IMR-90 (cell line): Measurements from ENCODE around the gene IL1RAP. TPM values are rescaled to one million over a fixed set of nuclear protein-coding genes. Genes with fewer than 3 reads are reported as not detected.

Experiments
- ATAC-seq: fragments of 200-7000 bp; cut with Tn5 transposase; 2 replicates; pipeline ENCODE4 v1.9.1; 2020; ENCODE audit warnings: low read depth, mild to moderate bottlenecking, moderate library complexity
- BruUV-seq: library from RNA; stranded (reverse); fragments of 400-500 nt; replicated peaks from 2 replicates; lab custom pipeline; 2021; lab: Mats Ljungman, UMichigan
- CTCF ChIA-PET: fragments of 300-600 bp; formaldehyde crosslinking; extraction: SDS; loops from one replicate; lab custom pipeline; 2021; ENCODE audit warnings: antibody characterized with exemption; lab: Yijun Ruan, JAX
- POLR2A ChIA-PET: fragments of 300-600 bp; sonication (Branson Sonifier 250); formaldehyde crosslinking; loops from one replicate; lab custom pipeline; 2022; ENCODE audit warnings: antibody characterized with exemption; ENCODE audit not compliant: unreplicated experiment; lab: Charles Lee
- DNase-seq: peaks from one replicate; pipeline ENCODE4 v3.0.0; 2013
- H2AFZ ChIP-seq: replicated peaks from 2 replicates; pipeline ENCODE3; 2013; ENCODE audit warnings: low read length, mild to moderate bottlenecking; ENCODE audit not compliant: poor library complexity
- H2AK5ac ChIP-seq: 2 replicates; pipeline ENCODE4 v1.6.1; 2013; ENCODE audit warnings: low read depth, low read length, inconsistent platforms
- H2AK9ac ChIP-seq: replicated peaks from 2 replicates; pipeline ENCODE3; 2013; ENCODE audit warnings: mild to moderate bottlenecking, low read depth, low read length, moderate library complexity; ENCODE audit not compliant: poor library complexity
- H2BK120ac ChIP-seq: 2 replicates; pipeline ENCODE4 v1.6.1; 2013; ENCODE audit warnings: low read depth, low read length, inconsistent platforms
- H2BK15ac ChIP-seq: 3 replicates; pipeline ENCODE4 v1.6.1; 2013; ENCODE audit warnings: low read depth, low read length, inconsistent platforms
- H2BK20ac ChIP-seq: 2 replicates; pipeline ENCODE4 v1.6.1; 2013; ENCODE audit warnings: low read depth, mild to moderate bottlenecking, inconsistent platforms, low read length, moderate library complexity
- H2BK5ac ChIP-seq: 2 replicates; pipeline ENCODE4 v1.6.1; 2013; ENCODE audit warnings: mild to moderate bottlenecking, low read depth, low read length, inconsistent platforms; ENCODE audit not compliant: poor library complexity, severe bottlenecking
- H3K14ac ChIP-seq: replicated peaks from 2 replicates; pipeline ENCODE4 v1.6.1; 2013; ENCODE audit warnings: low read depth, low read length, inconsistent platforms
- H3K18ac ChIP-seq: 2 replicates; pipeline ENCODE4 v1.6.1; 2013; ENCODE audit warnings: low read depth, low read length, control low read depth
- H3K23ac ChIP-seq: 2 replicates; pipeline ENCODE4 v1.6.1; 2013; ENCODE audit warnings: low read depth, low read length, inconsistent platforms
- H3K27ac ChIP-seq: 2 replicates; pipeline ENCODE4 v1.5.1; 2013; ENCODE audit warnings: mild to moderate bottlenecking, control low read depth, low read length; ENCODE audit not compliant: insufficient read depth
- H3K27me3 ChIP-seq: 2 replicates; pipeline ENCODE4 v1.6.1; 2013; ENCODE audit warnings: low read length; ENCODE audit not compliant: control insufficient read depth, insufficient read depth
- H3K36me3 ChIP-seq: 2 replicates; pipeline ENCODE4 v1.6.1; 2013; ENCODE audit warnings: low read length, mixed read lengths; ENCODE audit not compliant: control insufficient read depth, insufficient read depth
- H3K4ac ChIP-seq: 2 replicates; pipeline ENCODE4 v1.6.1; 2013; ENCODE audit warnings: low read depth, low read length, inconsistent platforms
- H3K4me1 ChIP-seq: 2 replicates; pipeline ENCODE4 v1.6.1; 2013; ENCODE audit warnings: low read length, mixed read lengths; ENCODE audit not compliant: control insufficient read depth, insufficient read depth
- H3K4me2 ChIP-seq: 2 replicates; pipeline ENCODE4 v1.6.1; 2013; ENCODE audit warnings: low read depth, mild to moderate bottlenecking, control low read depth, low read length, moderate library complexity
- H3K4me3 ChIP-seq: 2 replicates; pipeline ENCODE4 v1.5.1; 2013; ENCODE audit warnings: low read depth, mild to moderate bottlenecking, control low read depth, low read length, moderate library complexity; ENCODE audit not compliant: insufficient read depth
- H3K56ac ChIP-seq: 2 replicates; pipeline ENCODE4 v1.6.1; 2013; ENCODE audit warnings: low read length, inconsistent platforms; ENCODE audit not compliant: insufficient read depth; ENCODE audit errors: extremely low read depth
- H3K79me1 ChIP-seq, 2 experiments: 2 replicates each; pipeline ENCODE4 v1.6.1; 2013; ENCODE audit warnings: low read length in 2 of 2, inconsistent platforms in 1 of 2, low read depth in 1 of 2
- H3K9ac ChIP-seq: 2 replicates; pipeline ENCODE4 v1.6.1; 2013; ENCODE audit warnings: low read depth, low read length, control low read depth
- H3K9me1 ChIP-seq: 2 replicates; pipeline ENCODE4 v1.6.1; 2013; ENCODE audit warnings: low read length, inconsistent platforms; ENCODE audit not compliant: insufficient read depth
- H3K9me3 ChIP-seq: 2 replicates; pipeline ENCODE4 v1.6.1; 2013; ENCODE audit warnings: low read length; ENCODE audit not compliant: control insufficient read depth, insufficient read depth
- H4K20me1 ChIP-seq: 2 replicates; pipeline ENCODE4 v1.6.1; 2013; ENCODE audit warnings: low read length, inconsistent platforms; ENCODE audit not compliant: insufficient read depth
- H4K5ac ChIP-seq: 2 replicates; pipeline ENCODE4 v1.6.1; 2013; ENCODE audit warnings: mild to moderate bottlenecking, low read depth, low read length, control low read depth
- H4K8ac ChIP-seq, 2 experiments: 2 replicates each; pipeline ENCODE4 v1.6.1; 2013; ENCODE audit warnings: low read depth in 2 of 2, low read length in 2 of 2, control low read depth in 1 of 2, inconsistent platforms in 1 of 2
- H4K91ac ChIP-seq: 2 replicates; pipeline ENCODE4 v1.6.1; 2013; ENCODE audit warnings: low read depth, low read length, inconsistent platforms; ENCODE audit not compliant: insufficient read depth
- BHLHE40 ChIP-seq: fragments of 150-350 bp; IDR thresholded peaks from 2 replicates; pipeline ENCODE4 v1.6.1; 2016; ENCODE audit warnings: mild to moderate bottlenecking, low read depth, low read length
- CEBPB ChIP-seq: IDR thresholded peaks from 2 replicates; pipeline ENCODE4 v1.6.1; 2012; ENCODE audit warnings: low read depth, low read length, improper control_type of control experiment
- CHD1 ChIP-seq: IDR thresholded peaks from 2 replicates; pipeline ENCODE4 v1.6.1; 2012; ENCODE audit warnings: low read depth, low read length, improper control_type of control experiment
- FOS ChIP-seq: fragments of 150-350 bp; IDR thresholded peaks from 2 replicates; pipeline ENCODE4 v1.6.1; 2016; ENCODE audit warnings: low read depth, low read length
- MAFK ChIP-seq: IDR thresholded peaks from 2 replicates; pipeline ENCODE4 v1.6.1; 2012; ENCODE audit warnings: low read depth, low read length, improper control_type of control experiment
- MAZ ChIP-seq: IDR thresholded peaks from 2 replicates; pipeline ENCODE4 v1.6.1; 2012; ENCODE audit warnings: low read depth, mild to moderate bottlenecking, low read length, improper control_type of control experiment, moderate library complexity, borderline replicate concordance
- MXI1 ChIP-seq: IDR thresholded peaks from 2 replicates; pipeline ENCODE4 v1.6.1; 2012; ENCODE audit warnings: low read depth, mild to moderate bottlenecking, low read length, moderate library complexity, borderline replicate concordance
- NFE2L2 ChIP-seq: fragments of 150-350 bp; IDR thresholded peaks from 2 replicates; pipeline ENCODE4 v1.6.1; 2016; ENCODE audit warnings: low read depth, mild to moderate bottlenecking, low read length
- POLR2A ChIP-seq: IDR thresholded peaks from 2 replicates; pipeline ENCODE4 v1.6.1; 2012; ENCODE audit warnings: mild to moderate bottlenecking, low read depth, low read length
- RAD21 ChIP-seq: IDR thresholded peaks from 2 replicates; pipeline ENCODE4 v1.6.1; 2012; ENCODE audit warnings: low read length, improper control_type of control experiment
- RCOR1 ChIP-seq: IDR thresholded peaks from 2 replicates; pipeline ENCODE4 v1.6.1; 2012; ENCODE audit warnings: mild to moderate bottlenecking, low read length, improper control_type of control experiment; ENCODE audit not compliant: insufficient replicate concordance
- RFX5 ChIP-seq: IDR thresholded peaks from 2 replicates; pipeline ENCODE4 v1.8.0; 2012; ENCODE audit warnings: low read depth, mild to moderate bottlenecking, low read length, moderate library complexity
- SMC3 ChIP-seq: fragments of 150-350 bp; IDR thresholded peaks from 2 replicates; pipeline ENCODE4 v1.6.1; 2016; ENCODE audit warnings: low read depth, mild to moderate bottlenecking, antibody characterized with exemption, low read length, moderate library complexity
- WGBS, 2 experiments: methylation state at CpG; one replicate each; pipeline versions ENCODE4 v1.1.5 to v1.1.7; 2013; ENCODE audit warnings: missing lambda C conversion rate in 2 of 2; ENCODE audit not compliant: insufficient read length in 1 of 2; ENCODE audit errors: extremely low coverage in 2 of 2; 5-methylcytosine and 5-hydroxymethylcytosine counted together
- dilution Hi-C: fragments of 300-500 bp; cut with HindIII; formaldehyde crosslinking; loops from one replicate; pipeline ENCODE4 v1.14.3; 2018; ENCODE audit warnings: low sequenced_read_pairs; ENCODE audit not compliant: unreplicated experiment
- in situ Hi-C: fragments of 300-500 bp; cut with MboI; formaldehyde crosslinking; loops from 3 replicates; pipeline ENCODE4 v1.14.3; 2019; ENCODE audit warnings: low sequenced_read_pairs, inconsistent platforms, mixed read lengths
- intact Hi-C: fragments of 100-400 bp; cut with micrococcal nuclease; formaldehyde crosslinking; loops from 2 replicates; pipeline ENCODE4 v1.10.0; 2022
- polyA plus RNA-seq, 3 experiments: library from polyadenylated mRNA; depleted of rRNA; stranded (reverse); fragments of >200 nt; gene quantifications; 2 replicates each; pipeline ENCODE4 v1.2.3, GENCODE V29; 2012; ENCODE audit warnings: low replicate concordance in 1 of 3
- total RNA-seq: library from RNA; depleted of rRNA; stranded (reverse); fragments of >200 nt; gene quantifications from 2 replicates; pipeline ENCODE4 v1.2.3, GENCODE V29; 2012
- TF ChIP-seq, protein P1 (sequence below): fragments of 150-350 bp; IDR thresholded peaks from 2 replicates; pipeline ENCODE4 v1.6.1; 2017; ENCODE audit warnings: mild to moderate bottlenecking, antibody characterized with exemption, low read length, low read depth
- TF ChIP-seq, protein P2 (sequence below): fragments of 150-350 bp; IDR thresholded peaks from 2 replicates; pipeline ENCODE4 v1.6.1; 2016; ENCODE audit warnings: low read depth, mild to moderate bottlenecking, low read length, moderate library complexity, borderline replicate concordance
- TF ChIP-seq, protein P3 (sequence below): conservative IDR thresholded peaks from 2 replicates; pipeline ENCODE4 v1.5.1; 2012; ENCODE audit warnings: mild to moderate bottlenecking, low read depth, low read length, improper control_type of control experiment

IL1RAP gene
- total and polyA plus RNA-seq, 2 of the 4 experiments (the other 2 are of a cell fraction) = 8.3 to 11.3 TPM

DNA sequence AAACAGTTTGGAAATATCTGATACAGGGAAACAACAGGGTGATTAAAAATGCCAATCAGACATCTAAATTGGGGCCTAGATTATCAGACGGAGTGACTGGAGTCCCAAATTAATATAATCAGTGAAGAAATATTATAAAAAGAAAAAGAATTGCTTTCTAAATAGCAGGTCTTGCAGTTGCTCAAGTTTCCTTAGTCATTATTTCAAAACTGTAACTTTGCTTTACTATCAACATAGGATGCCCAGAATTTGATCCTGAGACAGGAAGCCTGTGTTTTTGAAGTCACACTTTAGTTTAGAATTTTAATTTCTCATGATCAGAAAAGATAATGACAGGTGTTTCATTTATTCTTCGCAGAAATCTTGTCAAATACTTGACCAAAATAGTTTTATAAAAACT, 105.9 kb downstream of the IL1RAP start:
- TF ChIP-seq, protein P1, sequence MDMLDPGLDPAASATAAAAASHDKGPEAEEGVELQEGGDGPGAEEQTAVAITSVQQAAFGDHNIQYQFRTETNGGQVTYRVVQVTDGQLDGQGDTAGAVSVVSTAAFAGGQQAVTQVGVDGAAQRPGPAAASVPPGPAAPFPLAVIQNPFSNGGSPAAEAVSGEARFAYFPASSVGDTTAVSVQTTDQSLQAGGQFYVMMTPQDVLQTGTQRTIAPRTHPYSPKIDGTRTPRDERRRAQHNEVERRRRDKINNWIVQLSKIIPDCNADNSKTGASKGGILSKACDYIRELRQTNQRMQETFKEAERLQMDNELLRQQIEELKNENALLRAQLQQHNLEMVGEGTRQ = no peak
- no peak for TF ChIP-seq POLR2A
- TF ChIP-seq FOS = no peak
- no peak for TF ChIP-seq NFE2L2
- no peak for TF ChIP-seq SMC3
- TF ChIP-seq RFX5 = no peak
- TF ChIP-seq CEBPB = no peak
- TF ChIP-seq, protein P2, sequence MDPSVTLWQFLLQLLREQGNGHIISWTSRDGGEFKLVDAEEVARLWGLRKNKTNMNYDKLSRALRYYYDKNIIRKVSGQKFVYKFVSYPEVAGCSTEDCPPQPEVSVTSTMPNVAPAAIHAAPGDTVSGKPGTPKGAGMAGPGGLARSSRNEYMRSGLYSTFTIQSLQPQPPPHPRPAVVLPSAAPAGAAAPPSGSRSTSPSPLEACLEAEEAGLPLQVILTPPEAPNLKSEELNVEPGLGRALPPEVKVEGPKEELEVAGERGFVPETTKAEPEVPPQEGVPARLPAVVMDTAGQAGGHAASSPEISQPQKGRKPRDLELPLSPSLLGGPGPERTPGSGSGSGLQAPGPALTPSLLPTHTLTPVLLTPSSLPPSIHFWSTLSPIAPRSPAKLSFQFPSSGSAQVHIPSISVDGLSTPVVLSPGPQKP = no peak
- TF ChIP-seq BHLHE40 = no peak
- no peak for TF ChIP-seq CHD1
- TF ChIP-seq, protein P3, sequence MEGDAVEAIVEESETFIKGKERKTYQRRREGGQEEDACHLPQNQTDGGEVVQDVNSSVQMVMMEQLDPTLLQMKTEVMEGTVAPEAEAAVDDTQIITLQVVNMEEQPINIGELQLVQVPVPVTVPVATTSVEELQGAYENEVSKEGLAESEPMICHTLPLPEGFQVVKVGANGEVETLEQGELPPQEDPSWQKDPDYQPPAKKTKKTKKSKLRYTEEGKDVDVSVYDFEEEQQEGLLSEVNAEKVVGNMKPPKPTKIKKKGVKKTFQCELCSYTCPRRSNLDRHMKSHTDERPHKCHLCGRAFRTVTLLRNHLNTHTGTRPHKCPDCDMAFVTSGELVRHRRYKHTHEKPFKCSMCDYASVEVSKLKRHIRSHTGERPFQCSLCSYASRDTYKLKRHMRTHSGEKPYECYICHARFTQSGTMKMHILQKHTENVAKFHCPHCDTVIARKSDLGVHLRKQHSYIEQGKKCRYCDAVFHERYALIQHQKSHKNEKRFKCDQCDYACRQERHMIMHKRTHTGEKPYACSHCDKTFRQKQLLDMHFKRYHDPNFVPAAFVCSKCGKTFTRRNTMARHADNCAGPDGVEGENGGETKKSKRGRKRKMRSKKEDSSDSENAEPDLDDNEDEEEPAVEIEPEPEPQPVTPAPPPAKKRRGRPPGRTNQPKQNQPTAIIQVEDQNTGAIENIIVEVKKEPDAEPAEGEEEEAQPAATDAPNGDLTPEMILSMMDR = no peak
- TF ChIP-seq RAD21 = no peak
- no peak for TF ChIP-seq RCOR1
- no peak for TF ChIP-seq MAFK
- TF ChIP-seq MXI1 = no peak
- no peak for TF ChIP-seq MAZ
- Histone ChIP-seq H3K9me1 (no peaks in the 10 kb centered on the region), H2AFZ (no peak overlapping the region), H2BK15ac (no peak overlapping the region), H2BK5ac (no peak overlapping the region), H3K9me3 (no peaks in the 10 kb centered on the region), H2AK5ac (no peak overlapping the region), H3K4ac (no peak overlapping the region), H3K56ac (no peak overlapping the region), H3K18ac (no peak overlapping the region), H3K4me2 (no peak overlapping the region), H3K9ac (no peak overlapping the region), H3K79me1 (no peaks in the 10 kb centered on the region), H3K4me3 (no peak overlapping the region), H2AK9ac (no peak overlapping the region), H4K20me1 (no peaks in the 10 kb centered on the region), H4K5ac (no peak overlapping the region), H4K8ac (no peak overlapping the region), H3K27ac (no peak overlapping the region), H2BK120ac (no peak overlapping the region), H3K4me1 (peaks cover 4% of the 10 kb centered on the region), H3K14ac (no peak overlapping the region), H3K27me3 (no peaks in the 10 kb centered on the region), H4K91ac (no peak overlapping the region), H3K36me3 (peaks cover 4% of the 10 kb centered on the region), H3K23ac (no peak overlapping the region), H2BK20ac (no peak overlapping the region)
- BruUV-seq = no TSS peak
- no CpG with 5 or more reads among the region's 2 CpGs for WGBS, 2 experiments
- intact Hi-C loops (no loop called here), dilution Hi-C loops (no loop called here), in situ Hi-C loops (no loop called here)
- CTCF ChIA-PET = no interaction called here
- POLR2A ChIA-PET = no interaction called here
- DNase-seq = no peak
- no peak for ATAC-seq
